GM19099 (cell line): ENCODE measurements around the gene SH2D7.

ENCODE experiments used
- POLR2A ChIP-seq: IDR thresholded peaks from 3 replicates; pipeline ENCODE4 v1.6.1; 2011; ENCODE audit warnings: low read depth; ENCODE audit not compliant: insufficient read length; ENCODE audit errors: extremely low read depth

Gene SH2D7

DNA sequence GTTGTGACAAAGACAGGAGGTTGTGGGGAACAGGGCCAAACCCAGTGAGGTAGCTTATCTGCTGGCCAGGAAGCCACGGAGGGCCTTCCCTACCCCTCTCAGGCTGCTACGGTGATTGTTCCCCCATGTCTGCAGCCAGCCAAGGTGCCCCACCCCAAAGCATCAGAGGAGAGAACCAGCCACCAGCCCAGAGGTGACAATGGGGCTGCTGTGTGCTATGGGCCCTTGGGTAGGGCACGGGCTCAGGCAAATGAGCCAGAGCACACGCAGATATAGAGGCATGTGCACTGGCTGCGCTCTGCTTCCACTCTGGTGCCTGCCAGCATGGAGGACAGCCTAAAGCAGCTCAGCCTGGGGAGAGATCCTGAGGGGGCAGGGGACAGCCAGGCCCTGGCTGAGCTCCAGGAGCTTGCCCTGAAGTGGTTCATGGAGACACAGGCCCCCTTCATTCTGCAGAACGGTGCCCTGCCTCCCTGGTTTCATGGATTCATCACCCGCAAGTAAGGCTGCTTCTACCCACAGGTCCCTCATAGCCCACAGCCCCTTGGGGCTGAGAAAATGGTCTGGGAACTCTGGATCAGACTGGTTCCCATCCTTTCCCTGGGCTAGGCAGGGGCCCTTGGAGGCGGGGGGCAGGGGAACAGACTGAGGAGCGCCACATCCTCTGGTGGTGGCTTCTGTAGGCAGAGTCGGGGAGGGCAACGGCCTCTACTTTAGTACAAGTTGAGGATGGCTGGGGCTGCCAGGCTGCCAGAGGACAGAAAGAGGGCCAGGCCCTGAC, at the start of gene SH2D7:
Gene SH2D7, plus strand, starts transcription at position 301 of the 781 bp plus-strand sequence. Its CDS starts 24 bp downstream, at position 325.
- no peak for TF ChIP-seq POLR2A

DNA sequence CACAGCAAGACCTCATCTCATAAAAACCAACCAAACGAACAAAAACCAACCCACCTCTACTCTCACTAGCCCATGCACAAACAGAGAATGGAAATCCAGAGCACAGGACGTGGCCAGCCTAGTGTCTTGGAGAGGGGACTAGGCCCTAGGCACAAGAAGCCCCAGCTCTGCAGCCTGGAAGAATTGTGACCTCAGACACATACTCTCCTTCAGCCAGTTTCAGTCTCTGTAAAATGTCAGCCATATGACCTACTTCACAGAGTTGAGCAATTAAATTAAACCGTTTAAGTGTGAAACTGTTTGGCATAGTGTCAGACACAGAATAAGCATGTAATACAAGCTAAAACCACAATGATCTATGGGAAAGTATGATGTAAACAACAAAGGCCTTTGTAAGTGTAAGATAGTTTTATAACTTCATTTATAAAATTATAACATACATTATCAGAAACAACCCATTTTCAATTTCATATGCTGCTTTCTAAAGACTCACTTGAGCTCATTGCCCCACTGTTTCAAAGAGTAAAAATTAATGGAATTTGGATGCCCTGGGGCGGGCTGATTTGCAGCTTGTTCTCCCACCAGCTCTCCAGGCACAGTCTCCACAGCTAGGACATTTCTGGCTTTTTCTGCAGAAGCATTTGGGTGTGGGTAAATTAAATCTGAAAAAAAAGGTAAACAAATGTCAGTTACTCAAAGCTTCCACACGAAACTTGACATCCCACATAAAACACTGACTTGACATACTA, 47.8 kb upstream of the SH2D7 start:
- no peak for TF ChIP-seq POLR2A

DNA sequence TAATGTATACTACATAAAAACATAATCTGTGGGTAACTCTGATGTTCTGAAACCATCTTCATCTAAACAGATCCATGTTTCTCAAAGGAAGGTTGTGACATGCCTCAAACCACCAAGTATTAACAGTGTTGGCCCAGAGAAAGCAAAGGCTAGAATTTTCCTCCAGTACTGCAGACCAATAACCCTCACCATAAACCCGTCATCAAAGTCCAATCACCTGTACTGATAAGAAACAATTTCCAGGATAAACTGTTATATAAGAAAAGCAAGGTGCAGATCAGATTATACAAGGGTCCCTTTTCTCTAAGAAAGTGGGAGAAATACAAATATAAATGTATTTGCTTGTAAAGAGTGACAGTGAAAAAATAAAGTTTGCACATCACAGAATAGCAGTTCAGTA, 47.2 kb upstream of the SH2D7 start:
- no peak for TF ChIP-seq POLR2A

DNA sequence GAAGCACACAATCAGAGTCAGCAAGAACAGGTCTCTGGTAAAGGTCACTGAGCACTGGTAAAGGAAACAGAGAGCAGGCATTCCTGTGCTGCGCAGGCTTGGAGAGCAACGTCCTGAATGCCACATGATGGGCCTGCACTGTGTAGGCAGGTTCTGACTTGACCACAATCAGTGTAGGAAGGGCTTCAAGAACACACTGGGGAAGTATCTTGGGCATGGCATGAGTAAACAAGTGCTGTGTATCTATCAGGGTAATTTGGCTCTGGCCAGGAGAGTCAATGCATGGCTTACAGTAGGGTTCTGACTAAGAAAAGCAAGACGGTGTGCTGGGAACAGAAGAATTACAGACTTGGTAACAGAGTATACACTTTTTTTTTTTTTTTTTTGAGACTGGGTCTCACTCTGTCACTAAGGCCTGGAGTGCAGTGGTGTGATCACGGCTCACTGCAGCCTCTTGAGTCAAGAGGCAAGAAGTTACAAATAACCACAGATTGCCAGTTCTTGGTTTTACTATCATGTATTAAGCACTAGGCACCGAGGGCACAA, 45.5 kb upstream of the SH2D7 start:
- TF ChIP-seq POLR2A: no peak

DNA sequence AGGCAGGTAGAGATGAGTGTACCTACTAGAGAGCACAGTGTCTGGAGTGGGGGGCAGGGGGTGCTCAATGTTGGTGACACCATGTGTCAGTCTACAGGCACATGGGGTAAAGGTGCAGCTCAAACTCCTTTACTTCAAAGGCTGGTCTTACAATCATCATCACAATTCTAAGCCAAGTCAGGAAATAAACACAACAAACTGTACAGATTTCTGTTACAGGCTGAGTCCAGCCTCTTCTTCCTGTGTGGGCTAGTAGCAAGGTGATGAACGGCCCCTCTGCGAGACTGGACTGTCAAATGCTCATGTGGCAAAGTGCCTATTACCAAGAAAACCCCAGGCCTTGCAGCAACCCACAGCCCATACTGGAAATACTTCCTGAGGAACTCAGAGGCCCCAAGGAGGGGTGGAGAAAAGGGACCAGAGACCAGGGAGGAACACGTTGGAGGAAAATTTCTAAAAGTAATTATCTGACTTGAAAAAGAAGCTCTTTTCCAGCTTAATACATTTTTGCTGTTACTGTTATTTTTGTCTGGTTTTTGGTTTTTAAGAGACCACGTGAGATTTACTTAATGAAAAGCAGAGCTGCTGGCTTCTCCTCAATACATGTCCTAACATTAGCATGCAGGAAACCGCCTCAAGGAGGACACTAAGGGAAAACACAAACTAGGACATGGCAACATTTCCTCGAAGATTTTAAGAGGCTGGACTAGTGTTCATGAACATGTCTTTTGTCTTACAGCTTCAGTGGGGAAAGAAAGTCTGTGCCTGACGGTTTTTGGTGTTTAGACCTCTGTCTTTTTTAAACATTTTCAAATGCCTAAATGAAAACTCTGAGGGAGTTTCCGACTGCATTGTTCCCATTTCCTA, 44.4 kb upstream of the SH2D7 start:
- no peak for TF ChIP-seq POLR2A

DNA sequence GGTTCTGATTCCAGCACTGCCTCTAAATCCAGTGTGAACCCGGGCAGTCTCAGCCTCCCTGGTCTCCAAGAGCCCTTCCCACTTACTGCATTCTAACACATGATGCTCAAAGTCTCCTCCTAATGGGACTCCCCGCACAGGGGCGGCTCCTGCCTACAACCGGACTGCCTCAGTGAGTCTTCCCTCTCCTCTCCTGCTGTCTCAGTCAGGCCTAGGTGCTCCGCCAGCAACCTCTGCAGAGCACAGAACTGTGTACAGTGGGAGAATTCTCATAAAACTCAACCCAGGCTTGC, 43.8 kb upstream of the SH2D7 start:
- TF ChIP-seq POLR2A: no peak

DNA sequence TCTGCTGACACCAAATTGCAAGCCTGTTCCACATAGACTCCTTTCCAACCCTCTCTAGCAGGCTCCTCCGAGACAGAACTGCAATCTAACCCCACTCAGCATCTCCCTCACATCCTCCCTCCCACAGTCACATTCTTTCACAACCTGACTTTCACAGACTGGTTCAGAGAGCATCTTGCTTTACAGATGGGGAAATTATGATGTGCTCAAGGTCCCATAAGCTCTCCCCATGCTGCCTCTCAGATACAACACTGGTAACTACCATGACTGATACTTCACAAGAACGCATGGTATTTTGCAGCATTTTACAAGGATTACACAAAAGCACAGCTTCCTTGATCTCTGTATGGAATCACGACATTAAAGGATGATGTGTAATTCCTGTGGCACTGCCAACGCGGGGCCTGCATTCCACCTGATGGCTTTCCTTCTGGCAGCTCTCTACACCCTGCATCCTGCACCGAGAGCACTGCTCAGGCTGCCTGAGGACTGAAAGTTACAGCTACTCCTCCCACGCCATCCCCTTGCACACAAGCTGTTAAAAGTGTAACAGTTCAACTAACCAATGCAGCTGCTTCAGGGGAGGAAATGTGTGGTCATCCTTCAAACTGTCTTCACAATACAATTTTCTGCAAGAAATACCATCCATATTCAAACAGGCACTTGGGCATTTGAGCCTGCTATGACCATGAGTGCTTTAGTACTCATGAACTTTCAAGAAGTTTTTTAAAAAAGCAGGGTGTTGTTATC, 42.5 kb upstream of the SH2D7 start:
- peak; percentile 47 for TF ChIP-seq POLR2A

DNA sequence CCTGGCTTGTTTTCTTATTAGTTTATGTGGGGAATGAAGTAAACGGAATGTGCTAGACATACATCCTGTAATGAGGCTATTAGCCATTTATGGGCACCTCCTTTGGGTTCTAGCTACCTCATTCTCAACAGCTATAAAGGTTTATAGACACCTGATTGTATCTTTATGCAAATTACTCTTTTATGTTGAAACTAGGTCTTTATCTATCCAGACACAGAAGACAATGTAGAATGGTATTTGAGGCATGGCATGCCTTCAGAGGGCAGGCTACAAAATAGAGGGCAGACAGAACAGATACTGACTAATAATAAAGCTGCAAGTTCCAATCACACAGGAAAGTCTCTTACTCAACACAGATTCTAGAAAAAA, 41.9 kb upstream of the SH2D7 start:
- TF ChIP-seq POLR2A: no peak

DNA sequence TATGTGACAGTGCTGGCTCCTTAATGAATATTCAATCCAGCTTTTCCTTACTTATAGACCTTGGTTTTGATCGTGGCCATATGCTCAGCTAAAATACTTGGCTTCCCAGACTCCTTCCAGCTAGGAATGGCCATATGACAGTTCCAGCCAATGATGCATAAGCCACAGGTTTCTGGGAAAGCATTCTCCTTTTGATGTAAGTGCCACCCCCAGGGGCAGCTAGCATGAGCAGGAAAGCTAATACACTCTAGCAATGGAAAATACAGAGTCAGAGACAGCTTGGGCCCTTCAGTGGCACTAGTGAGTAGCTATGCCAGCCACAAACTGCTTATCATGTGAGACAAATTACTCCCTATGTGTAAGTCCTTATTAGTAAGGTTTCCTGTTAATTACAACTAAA, 41.5 kb upstream of the SH2D7 start:
- no peak for TF ChIP-seq POLR2A

DNA sequence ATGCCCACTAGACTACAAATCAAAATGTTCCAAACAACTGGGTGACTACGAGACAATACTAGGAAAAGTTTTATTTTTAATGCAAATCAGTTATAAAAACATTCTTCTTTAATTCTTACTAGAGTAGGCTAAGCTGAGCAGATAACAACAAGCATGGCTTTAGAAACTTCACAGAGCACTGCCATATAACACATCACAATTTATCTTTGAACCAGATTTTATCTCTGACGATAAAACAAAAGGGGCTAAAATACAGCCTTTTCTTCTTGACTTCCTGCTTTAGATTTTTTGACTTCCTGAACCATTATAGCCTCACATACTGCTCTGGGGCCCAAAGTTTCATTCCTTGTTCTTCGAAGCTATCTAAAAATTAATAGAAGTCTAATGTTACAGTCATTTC, 40.8 kb upstream of the SH2D7 start:
- TF ChIP-seq POLR2A: no peak

DNA sequence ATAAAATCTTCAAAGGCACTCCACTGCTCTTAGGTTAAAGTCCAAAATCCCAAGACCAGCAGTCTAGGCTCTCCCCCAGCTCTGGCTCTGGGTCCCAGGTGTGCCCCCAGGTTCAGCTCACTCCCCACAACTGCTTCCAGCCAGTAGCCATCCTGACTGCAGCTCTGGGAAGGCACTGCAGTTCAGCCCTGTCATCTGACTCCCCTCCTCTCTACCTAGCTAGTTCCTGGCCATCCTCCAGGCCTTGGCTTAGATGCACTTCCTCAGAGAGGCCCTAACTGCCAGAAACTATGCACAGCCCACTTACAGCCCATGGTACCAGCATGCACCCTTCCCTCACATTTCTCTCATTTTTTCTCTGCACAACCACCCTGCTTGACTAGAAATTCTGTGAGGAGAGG, 40.4 kb upstream of the SH2D7 start:
- no peak for TF ChIP-seq POLR2A

DNA sequence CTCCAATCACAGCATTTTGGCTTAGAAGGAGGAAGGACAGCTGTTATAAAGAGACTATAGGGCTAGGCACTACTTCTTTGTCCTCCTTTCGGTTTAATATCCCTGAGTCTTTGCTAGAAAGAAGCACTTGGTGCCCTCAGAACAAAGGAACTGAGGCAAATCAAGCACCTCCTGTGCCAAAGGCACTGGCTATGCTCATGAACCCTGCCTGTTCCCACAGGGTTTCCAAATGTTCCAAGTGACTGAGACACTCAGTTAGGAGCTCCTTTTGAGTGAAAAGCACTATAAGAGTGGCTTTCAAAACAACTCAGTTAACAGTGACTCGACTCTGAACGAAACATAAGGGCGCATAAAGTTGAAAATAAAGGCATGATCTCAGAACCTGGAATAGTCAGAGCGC, 39.8 kb upstream of the SH2D7 start:
- TF ChIP-seq POLR2A: no peak

DNA sequence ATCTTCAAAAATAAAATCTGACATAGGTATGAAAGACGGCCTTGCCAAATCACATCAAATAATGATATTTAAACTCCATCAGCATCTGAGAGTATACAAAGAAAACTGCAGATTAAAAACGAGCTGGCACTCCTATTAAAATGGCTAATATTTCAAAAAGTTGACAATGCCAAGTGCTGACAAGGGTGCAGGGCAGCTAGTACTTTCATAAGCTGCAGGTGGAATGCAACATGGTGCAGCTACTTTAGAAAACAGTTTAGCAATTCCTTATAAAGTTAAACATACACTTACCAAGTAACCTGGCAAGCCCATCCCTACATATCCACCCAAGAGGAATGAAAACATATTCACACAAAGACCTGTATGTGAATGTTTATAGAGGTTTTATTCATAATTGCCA, 37.8 kb upstream of the SH2D7 start:
- no peak for TF ChIP-seq POLR2A

DNA sequence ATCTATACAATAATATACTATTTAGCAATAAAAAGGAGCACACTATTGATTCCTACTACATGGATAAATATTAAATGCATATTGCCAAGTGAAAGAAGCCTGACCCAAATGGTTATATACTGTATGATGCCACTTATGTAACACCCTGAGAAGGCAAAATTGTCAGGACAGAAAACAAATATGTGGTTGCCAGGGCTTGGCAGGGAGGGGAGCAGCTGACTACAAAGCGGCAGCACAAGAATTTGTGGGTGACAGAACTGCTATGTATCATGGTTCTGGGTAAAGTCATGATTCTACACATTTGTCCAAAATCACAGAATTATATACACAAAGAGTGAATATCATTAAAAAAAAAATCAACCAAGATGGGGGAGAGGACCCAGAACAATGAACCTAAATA, 37.4 kb upstream of the SH2D7 start:
- no peak for TF ChIP-seq POLR2A

DNA sequence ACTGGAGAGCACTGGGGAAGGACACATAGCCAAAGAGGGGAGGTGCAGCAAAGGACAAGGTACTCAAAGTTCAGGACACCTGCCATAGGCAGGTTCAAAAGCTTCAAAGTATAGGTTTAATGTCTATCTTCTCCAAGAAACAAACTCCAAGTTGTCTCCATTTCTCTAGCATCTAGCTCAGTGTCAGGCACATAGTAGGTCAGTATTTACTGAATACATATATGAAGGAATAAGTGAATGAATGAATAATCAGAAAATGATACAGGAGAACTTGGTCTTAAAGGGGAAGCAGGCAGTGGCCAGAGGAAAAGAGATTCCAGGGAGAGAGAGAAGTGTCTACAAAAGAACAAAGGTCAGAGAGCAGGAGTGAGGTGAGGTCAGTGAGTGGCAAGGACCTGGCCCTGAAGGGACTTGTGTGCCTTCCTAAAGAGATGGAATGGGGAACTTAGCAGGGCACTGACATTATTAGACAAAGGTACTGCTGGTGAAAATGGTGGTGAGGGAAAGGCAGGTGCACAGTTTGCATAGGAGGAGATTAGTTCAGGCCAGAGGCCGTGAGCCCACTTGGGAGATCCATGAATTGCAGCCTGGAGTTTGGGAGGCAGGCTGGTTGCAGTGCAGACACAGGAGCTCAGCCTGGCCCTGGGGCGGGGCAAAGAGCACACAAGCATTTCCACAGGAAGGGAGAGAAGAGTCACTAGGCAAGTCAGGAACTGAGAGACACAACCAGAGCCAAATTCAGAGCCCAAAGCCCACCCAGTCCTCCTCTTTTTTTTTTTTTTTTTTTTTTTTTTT, 36.2 kb upstream of the SH2D7 start:
- TF ChIP-seq POLR2A: no peak
